Transverse colon (tissue), 4 donors: ENCODE results near the gene VAMP5. TPM values are rescaled to one million over a fixed set of nuclear protein-coding genes. Genes with fewer than 3 reads are reported as not detected.

Experiments used
- DNase-seq: peaks from one replicate; pipeline ENCODE4 v3.0.0-alpha.2; 2019
- H3K27ac ChIP-seq, 4 donors: fragments of 200-600 bp; sonication (generic); 2 replicates each; pipeline ENCODE4 v1.5.1; 2016 to 2018; ENCODE audit warnings: inconsistent platforms in 4 of 4
- H3K27me3 ChIP-seq: fragments of 200-600 bp; sonication (generic); 2 replicates; pipeline ENCODE4 v1.5.1; 2017; ENCODE audit warnings: inconsistent platforms
- H3K36me3 ChIP-seq, 4 donors: fragments of 200-600 bp; sonication (generic); 2 replicates each; pipeline ENCODE4 v1.5.1; 2017 to 2019; ENCODE audit warnings: inconsistent platforms in 4 of 4
- H3K4me1 ChIP-seq, 4 donors: fragments of 200-600 bp; sonication (generic); 2 replicates each; pipeline ENCODE4 v1.5.1; 2017 to 2020; ENCODE audit warnings: inconsistent platforms in 4 of 4
- H3K4me3 ChIP-seq, 4 donors: fragments of 200-600 bp; sonication (generic); 1 replicate in 1 of 4; 2 replicates in 3 of 4; pipeline versions ENCODE4 v1.5.1 to v1.6.1; 2017 to 2019; ENCODE audit warnings: inconsistent platforms in 4 of 4
- H3K9me3 ChIP-seq, 2 donors: fragments of 200-600 bp; sonication (generic); 2 replicates each; pipeline ENCODE4 v1.5.1; 2017 to 2019; ENCODE audit warnings: inconsistent platforms in 2 of 2
- EP300 ChIP-seq: sonication (generic); formaldehyde crosslinking; IDR thresholded peaks from one replicate; pipeline ENCODE4 v1.6.1; 2017; ENCODE audit warnings: antibody characterized with exemption, low read depth
- POLR2A ChIP-seq: fragments of 450-650 bp; IDR thresholded peaks from one replicate; pipeline ENCODE4 v1.6.1; 2016; ENCODE audit warnings: antibody characterized with exemption, mild to moderate bottlenecking, moderate library complexity
- POLR2AphosphoS5 ChIP-seq, 3 donors: sonication (generic); formaldehyde crosslinking; IDR thresholded peaks; one replicate each; pipeline ENCODE4 v1.6.1; 2016; ENCODE audit warnings: antibody characterized with exemption in 3 of 3
- WGBS, 2 donors: methylation state at CpG; one replicate each; pipeline ENCODE4 v1.1.5; 2018; ENCODE audit warnings: low coverage in 1 of 2; 5-methylcytosine and 5-hydroxymethylcytosine counted together
- in situ Hi-C, 4 donors: fragments of 200-750 bp; cut with MboI; loops; one replicate each; pipeline versions ENCODE4 v1.15.0 to v1.15.1; 2017; ENCODE audit warnings: low sequenced_read_pairs in 3 of 4, low pct_ligation_motif_present in 1 of 4, low pct_unique_long_range_greater_than_20kb in 1 of 4
- intact Hi-C: fragments of 100-400 bp; cut with DNase I; formaldehyde crosslinking; loops from one replicate; pipeline ENCODE4 v1.15.1; 2023; ENCODE audit warnings: low total_unique reads
- total RNA-seq, 4 donors: library from RNA; depleted of rRNA; stranded (reverse); fragments of >200 nt; gene quantifications; one replicate each; pipeline ENCODE4 v1.1.0, GENCODE V29; 2016
- TF ChIP-seq, protein P1 (sequence below), 5 experiments: fragments of 200-600 bp in 3 of 5; fragments of 450-650 bp in 2 of 5; sonication (generic) in 3 of 5; IDR thresholded peaks; 1 replicate in 2 of 5; 2 replicates in 3 of 5; pipeline ENCODE4 v1.5.1; 2016 to 2017; ENCODE audit warnings: antibody characterized with exemption in 5 of 5, inconsistent platforms in 3 of 5, mild to moderate bottlenecking in 2 of 5, moderate library complexity in 1 of 5

VAMP5 gene
- total RNA-seq, 4 donors from 2014 or later, result 9.4 to 26.9 (median 17.1) TPM; not detected in 1

DNA sequence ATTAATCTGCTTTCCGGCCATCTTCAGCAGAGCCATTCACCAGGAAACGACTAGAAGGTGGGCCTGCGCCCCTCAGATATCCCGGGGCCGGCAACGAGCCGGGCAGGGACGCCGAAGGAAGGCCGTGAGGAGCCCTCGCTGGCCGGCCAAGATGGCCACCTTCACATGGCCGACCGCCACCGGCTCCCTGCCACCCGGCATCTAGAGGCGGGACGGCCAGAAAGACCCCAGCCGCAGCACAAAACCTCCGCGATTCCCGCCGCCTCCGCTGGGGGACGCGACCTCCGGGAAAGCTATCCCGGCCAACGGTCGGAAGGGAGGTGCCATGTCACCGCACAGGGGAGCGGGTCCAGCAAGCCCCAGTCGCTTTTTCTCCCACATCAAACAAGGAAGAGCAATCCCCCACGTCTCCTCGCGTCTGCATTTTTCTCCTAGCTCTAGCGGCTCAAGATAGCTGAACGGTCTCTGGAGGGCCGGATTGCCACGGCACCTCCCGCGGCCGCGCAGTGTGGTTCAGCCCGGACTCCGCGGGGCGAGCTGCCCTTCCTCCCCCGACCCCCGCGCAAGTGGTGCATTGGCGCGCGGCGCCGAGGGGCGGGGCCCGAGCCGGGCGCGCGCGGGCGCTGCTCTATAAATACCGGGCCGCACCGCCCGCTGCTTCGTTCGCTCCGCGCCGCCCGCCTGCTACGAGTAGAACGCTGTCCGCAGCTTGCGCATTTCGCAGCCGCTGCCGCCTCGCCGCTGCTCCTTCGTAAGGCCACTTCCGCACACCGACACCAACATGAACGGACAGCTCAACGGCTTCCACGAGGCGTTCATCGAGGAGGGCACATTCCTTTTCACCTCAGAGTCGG is 45.5 kb upstream of the VAMP5 start, which contains the start of gene MAT2A:
TSS of gene MAT2A (plus strand) at position 662 of the 854 bp plus-strand sequence. CDS start at position 782, 120 bp downstream.
- 1% methylated on average over 73 of the region's 92 CpGs; no CpG with 5 or more reads in 1 of the 2 donors for WGBS, 2 donors
- peaks cover 17 to 65% (median 40%) of the 10 kb centered on the region in 4 donors for H3K4me1 ChIP-seq
- TF ChIP-seq, protein P1, sequence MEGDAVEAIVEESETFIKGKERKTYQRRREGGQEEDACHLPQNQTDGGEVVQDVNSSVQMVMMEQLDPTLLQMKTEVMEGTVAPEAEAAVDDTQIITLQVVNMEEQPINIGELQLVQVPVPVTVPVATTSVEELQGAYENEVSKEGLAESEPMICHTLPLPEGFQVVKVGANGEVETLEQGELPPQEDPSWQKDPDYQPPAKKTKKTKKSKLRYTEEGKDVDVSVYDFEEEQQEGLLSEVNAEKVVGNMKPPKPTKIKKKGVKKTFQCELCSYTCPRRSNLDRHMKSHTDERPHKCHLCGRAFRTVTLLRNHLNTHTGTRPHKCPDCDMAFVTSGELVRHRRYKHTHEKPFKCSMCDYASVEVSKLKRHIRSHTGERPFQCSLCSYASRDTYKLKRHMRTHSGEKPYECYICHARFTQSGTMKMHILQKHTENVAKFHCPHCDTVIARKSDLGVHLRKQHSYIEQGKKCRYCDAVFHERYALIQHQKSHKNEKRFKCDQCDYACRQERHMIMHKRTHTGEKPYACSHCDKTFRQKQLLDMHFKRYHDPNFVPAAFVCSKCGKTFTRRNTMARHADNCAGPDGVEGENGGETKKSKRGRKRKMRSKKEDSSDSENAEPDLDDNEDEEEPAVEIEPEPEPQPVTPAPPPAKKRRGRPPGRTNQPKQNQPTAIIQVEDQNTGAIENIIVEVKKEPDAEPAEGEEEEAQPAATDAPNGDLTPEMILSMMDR (IDR thresholded peaks at IDR 0.05), result peak; percentile 63 to 96 (median 76)
- TF ChIP-seq POLR2AphosphoS5 (IDR thresholded peaks at IDR 0.05) (peak; percentile 97 to 100 (median 99)), EP300 (no peak), POLR2A (peak; percentile 100)
- no peaks in the 10 kb centered on the region for H3K9me3 ChIP-seq
- H3K36me3 ChIP-seq, result peaks cover 0 to 28% (median 17%) of the 10 kb centered on the region in 4 donors
- H3K4me3 ChIP-seq, result peak within 1 kb of the TSS; percentile 56 to 94 (median 85)
- H3K27ac ChIP-seq, result peak within 1 kb of the TSS; percentile 95 to 99 (median 98)
- peak; percentile 92 for DNase-seq
- no peaks in the 10 kb centered on the region for H3K27me3 ChIP-seq
- in situ Hi-C loops (no loop called here), intact Hi-C loops (loop anchor here (5.0 kb wide), 1 partner anchor 101 kb away; no protein-coding TSS in a partner anchor)

- DNase-seq, result peak; percentile 71
- Histone ChIP-seq H3K4me1 (peaks cover 17 to 61% (median 38%) of the 10 kb centered on the region in 4 donors), H3K9me3 (no peaks in the 10 kb centered on the region), H3K4me3 (peak overlapping the region; percentile 56 to 94 (median 85)), H3K27ac (peak overlapping the region; percentile 95 to 99 (median 98)), H3K27me3 (no peaks in the 10 kb centered on the region), H3K36me3 (peaks cover 0 to 32% (median 19%) of the 10 kb centered on the region in 4 donors)
- TF ChIP-seq EP300 (no peak), POLR2AphosphoS5 (IDR thresholded peaks at IDR 0.05) (peak; percentile 47 to 61 (median 55)), POLR2A (no peak)
- TF ChIP-seq, protein P1 (IDR thresholded peaks at IDR 0.05), result no peak
- intact Hi-C loops (loop anchor here (5.0 kb wide), 1 partner anchor 102 kb away; no protein-coding TSS in a partner anchor), in situ Hi-C loops (no loop called here)
- 0% methylated on average over 61 of the region's 67 CpGs; no CpG with 5 or more reads in 1 of the 2 donors for WGBS, 2 donors
Measured at GRCh38 chr2:85539361-85540132, 44.7 kb upstream of the VAMP5 start.

DNA sequence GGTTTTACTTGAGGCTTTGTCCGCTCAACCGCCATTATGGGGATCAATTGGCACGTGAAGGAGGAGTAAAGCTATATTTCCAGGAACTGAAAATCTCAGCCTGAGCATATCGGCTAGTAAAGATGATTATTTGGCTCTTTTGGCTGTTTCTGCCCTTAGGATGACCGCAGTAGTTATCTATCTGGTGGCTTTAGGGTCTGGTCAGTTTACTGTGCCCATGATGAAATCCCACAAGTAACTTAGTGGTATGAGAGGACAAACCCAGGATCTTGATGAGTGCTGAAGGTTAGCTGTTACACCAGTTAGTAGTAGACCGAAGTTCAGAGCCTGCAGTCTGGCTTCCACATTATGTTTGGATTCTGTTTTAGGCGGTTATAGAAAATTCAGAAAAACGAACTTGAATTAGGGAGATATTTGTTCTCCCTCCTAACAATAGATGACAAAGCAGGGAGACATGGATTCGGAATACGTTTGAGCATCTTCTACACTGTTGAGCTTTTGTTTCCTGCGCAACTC is 44.0 kb upstream of the VAMP5 start:
- no peak for DNase-seq
- 0 to 8% methylated on average over 6 to 11 of the region's 11 CpGs for WGBS, 2 donors
- H3K4me3 ChIP-seq, result peak overlapping the region; percentile 56 to 94 (median 85)
- H3K4me1 ChIP-seq, result peaks cover 17 to 58% (median 36%) of the 10 kb centered on the region in 4 donors
- intact Hi-C loops, result no loop called here
- H3K27me3 ChIP-seq, result no peaks in the 10 kb centered on the region
- peak overlapping the region; percentile 95 to 99 (median 98) for H3K27ac ChIP-seq
- H3K9me3 ChIP-seq, result no peaks in the 10 kb centered on the region
- H3K36me3 ChIP-seq, result peaks cover 0 to 35% (median 21%) of the 10 kb centered on the region in 4 donors
- in situ Hi-C loops, result no loop called here
- TF ChIP-seq POLR2AphosphoS5 (IDR thresholded peaks at IDR 0.05) (no peak), EP300 (no peak), POLR2A (no peak)
- TF ChIP-seq, protein P1 (IDR thresholded peaks at IDR 0.05), result no peak
